Measurements from ENCODE around the gene HOXB7. TPM values are rescaled to one million over a fixed set of nuclear protein-coding genes. Genes with fewer than 3 reads are reported as not detected.

The HOXB7 gene
- total RNA-seq, 4 donors from 2014 or later, result 2.3 to 11.1 (median 5.2) TPM

DNA sequence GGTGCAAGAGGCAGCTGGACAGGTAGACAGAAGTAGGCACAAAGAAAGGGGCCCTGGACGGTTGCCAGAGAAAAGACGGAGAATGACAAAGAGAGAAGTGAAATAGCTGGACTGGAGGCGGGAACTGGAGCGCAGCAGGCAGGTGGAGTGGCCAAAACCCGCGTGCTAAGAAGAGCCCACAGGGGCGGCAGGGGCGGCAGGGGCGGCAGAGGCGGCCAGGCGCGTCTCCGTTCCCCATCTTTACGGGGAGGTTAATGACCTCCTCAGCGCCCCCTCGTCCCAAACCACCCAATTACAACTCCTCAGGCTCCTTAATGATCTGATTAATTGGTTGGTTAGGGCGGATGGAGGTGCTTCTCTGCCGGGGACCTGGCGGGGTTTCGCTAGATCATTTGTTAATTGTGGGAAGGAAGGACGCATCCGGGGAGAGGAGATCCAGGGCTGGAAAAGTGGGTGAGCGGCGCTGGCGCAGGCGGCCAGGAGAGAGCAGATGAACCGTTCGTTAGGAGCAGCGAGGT is 30.8 kb upstream of the HOXB7 start:
- TF ChIP-seq, protein P1, sequence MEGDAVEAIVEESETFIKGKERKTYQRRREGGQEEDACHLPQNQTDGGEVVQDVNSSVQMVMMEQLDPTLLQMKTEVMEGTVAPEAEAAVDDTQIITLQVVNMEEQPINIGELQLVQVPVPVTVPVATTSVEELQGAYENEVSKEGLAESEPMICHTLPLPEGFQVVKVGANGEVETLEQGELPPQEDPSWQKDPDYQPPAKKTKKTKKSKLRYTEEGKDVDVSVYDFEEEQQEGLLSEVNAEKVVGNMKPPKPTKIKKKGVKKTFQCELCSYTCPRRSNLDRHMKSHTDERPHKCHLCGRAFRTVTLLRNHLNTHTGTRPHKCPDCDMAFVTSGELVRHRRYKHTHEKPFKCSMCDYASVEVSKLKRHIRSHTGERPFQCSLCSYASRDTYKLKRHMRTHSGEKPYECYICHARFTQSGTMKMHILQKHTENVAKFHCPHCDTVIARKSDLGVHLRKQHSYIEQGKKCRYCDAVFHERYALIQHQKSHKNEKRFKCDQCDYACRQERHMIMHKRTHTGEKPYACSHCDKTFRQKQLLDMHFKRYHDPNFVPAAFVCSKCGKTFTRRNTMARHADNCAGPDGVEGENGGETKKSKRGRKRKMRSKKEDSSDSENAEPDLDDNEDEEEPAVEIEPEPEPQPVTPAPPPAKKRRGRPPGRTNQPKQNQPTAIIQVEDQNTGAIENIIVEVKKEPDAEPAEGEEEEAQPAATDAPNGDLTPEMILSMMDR (IDR thresholded peaks at IDR 0.05; ENCODE audit: low read depth), result no peak

DNA sequence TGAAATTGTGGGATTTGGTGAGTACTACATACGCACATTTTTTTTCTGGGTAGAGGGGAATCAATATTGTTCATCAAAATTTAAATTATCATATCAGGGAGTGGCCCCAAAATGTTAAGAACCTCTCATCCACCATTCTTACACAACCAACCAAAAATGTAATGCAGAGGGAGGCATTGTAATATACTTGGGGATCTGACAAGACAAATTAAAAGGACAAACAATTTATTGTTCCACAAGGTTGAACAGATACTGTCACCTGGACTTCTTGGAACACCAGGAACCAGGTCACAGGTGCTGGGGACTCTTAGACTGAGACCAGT is 30.0 kb upstream of the HOXB7 start:
- TF ChIP-seq, protein P1 (IDR thresholded peaks at IDR 0.05; ENCODE audit: low read depth), result no peak

DNA sequence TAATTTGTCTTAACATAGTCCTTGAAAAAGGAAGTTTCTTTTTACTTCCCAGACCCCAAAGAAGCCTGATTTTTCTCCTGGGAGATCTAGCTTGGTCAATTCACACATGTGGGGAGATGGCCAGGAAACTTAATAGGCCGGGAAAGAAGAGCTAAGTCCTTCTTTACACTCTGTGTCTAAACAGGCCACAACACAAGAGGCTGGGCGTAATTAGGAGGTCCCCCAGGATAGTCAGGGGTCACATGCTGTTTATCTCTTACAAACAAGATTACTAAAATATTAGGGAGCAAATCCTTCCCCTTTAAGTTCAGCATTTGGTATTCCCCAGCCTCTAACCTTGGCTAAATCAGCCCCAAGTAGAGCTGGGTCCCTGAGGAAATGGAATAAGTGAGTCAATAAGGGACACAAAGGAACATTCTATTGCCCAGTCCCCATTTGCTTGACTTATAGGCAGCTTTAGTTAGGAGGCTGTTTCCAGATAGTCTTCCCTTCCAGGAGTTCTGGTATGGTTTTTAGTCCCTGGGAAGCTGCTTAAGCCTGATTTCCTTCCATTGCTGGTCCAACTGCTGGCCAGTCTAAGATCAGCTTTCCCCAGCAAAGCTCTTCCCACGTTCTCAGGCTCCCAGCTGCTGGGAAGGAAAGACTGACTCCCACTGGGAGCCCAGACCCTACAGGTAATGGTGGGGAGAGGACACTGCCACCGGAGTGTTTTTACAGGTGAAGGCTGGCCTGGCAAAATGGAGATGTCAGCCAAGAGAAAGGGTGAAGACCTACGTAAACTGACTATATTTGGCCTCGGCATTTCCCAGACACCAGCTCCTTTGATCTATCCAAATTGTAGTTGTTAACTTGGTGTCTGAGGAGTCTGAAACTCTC is 29.4 kb upstream of the HOXB7 start:
- TF ChIP-seq, protein P1 (IDR thresholded peaks at IDR 0.05; ENCODE audit: low read depth), result no peak

DNA sequence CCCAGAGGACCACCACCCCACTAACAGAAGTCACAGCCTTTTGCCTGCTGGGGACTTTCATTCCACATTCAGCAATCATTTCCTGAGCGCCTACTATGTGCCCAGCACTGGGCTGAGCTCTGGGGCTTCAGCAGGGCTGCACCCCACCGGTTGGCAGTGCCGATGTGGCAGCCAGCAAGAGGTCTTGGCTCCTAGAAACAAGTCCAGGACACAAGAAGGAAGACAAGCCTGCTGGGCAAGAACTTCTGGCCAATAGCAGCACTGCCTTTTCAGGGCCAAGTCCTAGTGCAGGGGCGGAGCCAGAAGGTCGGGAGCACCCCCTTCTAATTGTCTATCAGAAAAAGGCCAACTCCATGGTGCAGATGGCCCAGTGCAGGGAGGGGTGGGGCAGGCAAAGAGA is 28.3 kb upstream of the HOXB7 start:
- TF ChIP-seq, protein P1 (IDR thresholded peaks at IDR 0.05; ENCODE audit: low read depth), result no peak

DNA sequence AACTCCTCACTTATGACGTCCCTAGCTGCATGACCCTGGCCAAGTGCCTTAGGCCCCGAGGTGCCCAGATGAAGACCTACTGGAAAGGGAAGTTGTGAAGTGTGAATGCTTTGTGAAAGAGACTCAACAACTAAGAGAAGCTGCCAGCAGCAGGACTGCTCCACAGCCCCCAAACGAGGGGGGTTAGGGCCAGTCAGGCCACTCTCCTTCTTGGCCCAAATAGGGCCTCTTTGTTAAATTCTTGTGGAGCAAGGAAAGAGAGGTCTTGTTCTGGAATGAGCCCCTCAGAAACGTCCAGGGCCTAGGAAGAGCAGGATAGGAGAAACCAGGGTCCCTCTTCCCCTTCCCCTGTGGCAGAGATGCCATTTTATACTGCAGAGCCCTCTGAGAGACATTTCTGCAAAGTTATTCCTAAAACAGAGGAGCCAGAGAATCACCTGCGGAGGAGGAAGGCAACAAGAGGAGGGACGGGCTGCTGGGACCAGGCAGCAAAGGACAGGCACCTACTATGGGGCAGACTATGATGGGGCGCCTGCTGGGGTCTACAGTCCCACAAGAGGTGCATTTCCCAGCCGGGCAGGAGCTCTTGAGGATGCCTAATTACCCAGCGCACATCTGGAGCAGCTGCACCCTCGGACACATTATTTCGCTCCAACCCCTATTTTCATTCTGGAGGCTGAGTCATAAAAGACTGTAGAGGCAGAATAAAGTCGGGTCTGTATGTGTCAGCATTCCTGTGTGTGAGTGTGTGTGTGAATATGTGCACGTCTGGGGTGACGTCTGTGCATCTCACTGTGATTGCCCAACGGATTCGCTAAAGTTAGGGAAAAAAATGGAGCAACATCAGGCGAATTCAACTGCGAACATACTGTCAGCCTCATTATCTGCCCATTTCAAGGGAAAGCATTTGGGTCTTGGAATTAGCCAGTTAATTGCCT is 26.8 kb upstream of the HOXB7 start:
- TF ChIP-seq, protein P1 (IDR thresholded peaks at IDR 0.05; ENCODE audit: low read depth), result no peak

DNA sequence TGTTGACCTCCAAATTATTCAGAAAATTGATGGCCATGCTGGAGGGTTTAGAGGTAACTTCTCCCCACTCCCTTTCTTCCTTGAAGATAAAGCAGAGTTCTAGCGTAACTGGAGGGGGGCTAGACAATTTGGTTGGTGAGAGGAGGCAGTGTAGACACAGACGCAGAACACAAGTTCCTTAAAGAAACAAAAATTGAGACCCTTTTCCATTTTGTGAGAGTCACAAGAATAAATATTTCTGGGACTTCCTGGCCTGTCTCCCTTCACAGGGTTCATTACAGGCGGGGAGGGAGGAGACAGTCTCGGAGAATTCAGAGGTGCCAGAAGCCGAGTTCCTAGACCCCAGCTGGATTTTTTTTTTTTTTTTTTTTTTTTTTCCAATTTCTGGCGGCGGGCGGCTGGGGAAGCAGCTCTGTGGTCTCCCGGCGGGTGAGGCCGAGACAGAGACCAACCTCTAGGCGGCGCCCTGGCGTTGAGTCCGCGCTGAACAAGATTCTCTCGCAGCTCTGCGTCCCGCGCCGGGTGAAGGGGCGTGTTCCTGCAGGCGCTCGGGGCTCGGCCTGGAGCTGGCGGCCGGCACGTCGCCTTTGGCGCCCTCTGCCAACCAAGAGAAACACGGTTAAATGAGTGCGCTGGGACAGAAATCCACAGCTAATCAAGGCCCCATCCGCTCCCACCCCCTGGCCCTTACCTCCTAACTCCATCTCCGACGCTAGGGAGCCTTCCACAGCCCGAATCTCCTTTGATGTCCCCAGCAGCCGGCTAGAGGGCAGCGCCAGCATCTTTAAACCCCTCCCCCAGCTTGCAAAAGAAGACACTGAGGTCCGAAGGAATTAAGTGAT is 25.6 kb upstream of the HOXB7 start:
- TF ChIP-seq, protein P1 (IDR thresholded peaks at IDR 0.05; ENCODE audit: low read depth), result no peak

Measured in subcutaneous adipose tissue (tissue), 4 donors.